Activated T-helper 9 cell treated with anti-CD3 and anti-CD28 coated beads, Interleukin-2, amount 50 U/mL, for 16 hours (primary cell): ENCODE data around the gene NRDC.
"Not testable (repeated sequence)": the region's sequence is repeated elsewhere in the genome, so short reads cannot be mapped to it uniquely, and the experiment has no call there.

ENCODE experiments used
- DNase-seq: peaks from one replicate; pipeline ENCODE4 v3.0.0-alpha.2; 2020; ENCODE audit warnings: low read depth

The NRDC gene

GRCh38 chr1:51843948-51844347 is 34.6 kb downstream of the NRDC start:
- no peak for DNase-seq

GRCh38 chr1:51842261-51842660 is 36.3 kb downstream of the NRDC start:
- no peak for DNase-seq

GRCh38 chr1:51840743-51841461 is 37.6 kb downstream of the NRDC start:
- no peak for DNase-seq

- no peak for DNase-seq
Measured at GRCh38 chr1:51840182-51840581, 38.3 kb downstream of the NRDC start.

GRCh38 chr1:51839094-51839493 is 39.4 kb downstream of the NRDC start:
- no peak for DNase-seq

GRCh38 chr1:51837243-51837642 is 41.3 kb downstream of the NRDC start:
- no peak for DNase-seq

GRCh38 chr1:51833700-51834099 is 44.8 kb downstream of the NRDC start:
- no peak for DNase-seq

- DNase-seq, result no peak
Measured at GRCh38 chr1:51829058-51829457, 49.5 kb downstream of the NRDC start.

GRCh38 chr1:51819810-51820209 is 58.7 kb downstream of the NRDC start:
- no peak for DNase-seq

- not testable (repeated sequence) for DNase-seq
Measured at GRCh38 chr1:51819021-51819420, 59.5 kb downstream of the NRDC start.

GRCh38 chr1:51818487-51818886 is 60.0 kb downstream of the NRDC start:
- no peak for DNase-seq

- no peak for DNase-seq
Measured at GRCh38 chr1:51814513-51814912, 64.0 kb downstream of the NRDC start.

GRCh38 chr1:51799372-51799771 is 79.2 kb downstream of the NRDC start:
- DNase-seq, result no peak

- no peak for DNase-seq
Measured at GRCh38 chr1:51794868-51795267, 83.7 kb downstream of the NRDC start.

- DNase-seq, result no peak
Measured at GRCh38 chr1:51794260-51794659, 84.3 kb downstream of the NRDC start.

GRCh38 chr1:51792864-51793263 is 85.7 kb downstream of the NRDC start:
- DNase-seq, result no peak

GRCh38 chr1:51791888-51792287 is 86.6 kb downstream of the NRDC start:
- no peak for DNase-seq

GRCh38 chr1:51790385-51790784 is 88.1 kb downstream of the NRDC start:
- DNase-seq, result no peak

GRCh38 chr1:51789342-51789741 is 89.2 kb downstream of the NRDC start:
- no peak for DNase-seq

GRCh38 chr1:51788938-51789337 is 89.6 kb downstream of the NRDC start:
- no peak for DNase-seq

GRCh38 chr1:51784997-51785421 is 93.5 kb downstream of the NRDC start:
- no peak for DNase-seq

- DNase-seq, result no peak
Measured at GRCh38 chr1:51780927-51781326, 97.6 kb downstream of the NRDC start.

GRCh38 chr1:51776408-51776807 is 102.1 kb downstream of the NRDC start:
- DNase-seq, result no peak

- no peak for DNase-seq
Measured at GRCh38 chr1:51768971-51769588, 109.4 kb downstream of the NRDC start.
